Fibroblast of skin of right quadriceps (primary cell): ENCODE results near the gene DLGAP1.
"Not testable (repeated sequence)": the region's sequence is repeated elsewhere in the genome, so short reads cannot be mapped to it uniquely, and the experiment has no call there.

Source experiments
- DNase-seq: peaks from one replicate; pipeline ENCODE4 v3.0.0-alpha.2; 2013

DLGAP1 gene

GRCh38 chr18:3593904-3594759, 861.0 kb downstream of the DLGAP1 start:
- peak; percentile 97 for DNase-seq

GRCh38 chr18:3593381-3593903, 861.7 kb downstream of the DLGAP1 start:
- DNase-seq = peak; percentile 86

- DNase-seq = no peak
Observed at GRCh38 chr18:3592864-3593263, 862.2 kb downstream of the DLGAP1 start.

- no peak for DNase-seq
Observed at GRCh38 chr18:3590096-3590630, 864.9 kb downstream of the DLGAP1 start.

GRCh38 chr18:3585656-3586509, 869.2 kb downstream of the DLGAP1 start:
- DNase-seq = peak; percentile 74

- DNase-seq = no peak
Observed at GRCh38 chr18:3584897-3585460, 870.1 kb downstream of the DLGAP1 start.

- no peak for DNase-seq
Observed at GRCh38 chr18:3584266-3584861, 870.7 kb downstream of the DLGAP1 start.

- DNase-seq = no peak
Observed at GRCh38 chr18:3583873-3584247, 871.2 kb downstream of the DLGAP1 start.

GRCh38 chr18:3583106-3583872, 871.8 kb downstream of the DLGAP1 start:
- peak; percentile 41 for DNase-seq

- DNase-seq = no peak
Observed at GRCh38 chr18:3581890-3582289, 873.2 kb downstream of the DLGAP1 start.

GRCh38 chr18:3580523-3581025, 874.5 kb downstream of the DLGAP1 start:
- not testable (repeated sequence) for DNase-seq

GRCh38 chr18:3579701-3580100, 875.4 kb downstream of the DLGAP1 start:
- peak; percentile 80 for DNase-seq

- DNase-seq = no peak
Observed at GRCh38 chr18:3578621-3579020, 876.5 kb downstream of the DLGAP1 start.

GRCh38 chr18:3577281-3577855, 877.7 kb downstream of the DLGAP1 start:
- DNase-seq = peak; percentile 24

- no peak for DNase-seq
Observed at GRCh38 chr18:3572761-3573160, 882.3 kb downstream of the DLGAP1 start.

GRCh38 chr18:3566851-3567250, 888.3 kb downstream of the DLGAP1 start:
- no peak for DNase-seq

GRCh38 chr18:3560755-3561154, 894.4 kb downstream of the DLGAP1 start:
- no peak for DNase-seq

GRCh38 chr18:3554811-3555427, 900.2 kb downstream of the DLGAP1 start:
- no peak for DNase-seq

GRCh38 chr18:3554091-3554601, 901.0 kb downstream of the DLGAP1 start:
- DNase-seq = peak; percentile 3

- no peak for DNase-seq
Observed at GRCh38 chr18:3552305-3552704, 902.8 kb downstream of the DLGAP1 start.
